Stimulated activated CD8-positive, alpha-beta memory T cell treated with anti-CD3 and anti-CD28 coated beads, Interleukin-12 subunit alpha, Interleukin-12 subunit beta, amount 100 ng/mL, for 24 hours (primary cell): Measurements from ENCODE around the gene IKBKE.

Source experiments
- DNase-seq: peaks from one replicate; pipeline ENCODE4 v3.0.0-alpha.2; 2020; ENCODE audit errors: extremely low read depth

The IKBKE gene

GRCh38 chr1:206512058-206512850 lies 42.0 kb downstream of the IKBKE start:
- no peak for DNase-seq

DNA sequence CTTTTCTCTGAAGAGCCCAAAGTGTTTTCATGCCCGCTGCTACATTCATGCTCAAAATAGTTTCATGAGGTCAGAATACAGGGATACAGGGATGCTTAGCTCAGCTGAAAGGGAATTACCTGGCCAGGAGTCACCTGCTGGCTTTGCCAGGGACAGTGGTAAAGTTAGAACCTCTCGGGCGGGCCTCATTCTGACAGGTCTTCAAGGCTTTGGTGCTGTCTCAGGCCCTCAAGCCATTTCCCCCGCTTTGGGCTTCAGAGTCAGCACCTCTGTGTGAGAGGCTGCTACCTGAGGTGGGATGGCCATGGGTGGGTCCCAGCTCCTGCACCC lies 42.5 kb downstream of the IKBKE start:
- DNase-seq, result no peak

- DNase-seq, result no peak
Measured at GRCh38 chr1:206513312-206514111, 43.2 kb downstream of the IKBKE start.

DNA sequence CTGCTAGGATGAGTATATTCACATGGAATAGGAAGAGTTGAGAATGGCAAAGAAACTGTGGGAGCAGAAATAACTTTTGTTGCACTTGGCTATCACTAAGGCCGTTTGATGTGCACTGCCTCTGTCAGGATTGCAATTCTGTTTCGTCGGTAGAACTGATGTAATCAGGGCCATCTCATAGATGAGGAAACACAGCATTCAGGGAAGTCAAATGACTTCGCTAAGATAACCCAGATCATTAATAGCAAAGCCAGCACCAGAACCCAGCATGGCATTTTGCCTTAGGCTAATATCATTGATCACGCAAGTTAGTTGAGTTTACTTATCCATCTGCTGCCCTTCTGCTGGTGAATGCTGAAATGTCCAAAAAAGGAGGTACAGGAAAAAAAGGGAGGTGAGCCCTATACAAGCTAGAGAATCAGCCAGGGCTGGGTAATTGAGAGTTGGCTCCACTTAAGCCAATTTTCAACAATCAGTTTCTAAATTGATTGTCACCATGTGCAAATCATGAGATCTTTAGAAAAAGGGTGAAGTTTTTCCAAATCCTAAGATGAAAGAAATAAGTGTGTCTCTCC lies 44.6 kb downstream of the IKBKE start:
- no peak for DNase-seq

DNA sequence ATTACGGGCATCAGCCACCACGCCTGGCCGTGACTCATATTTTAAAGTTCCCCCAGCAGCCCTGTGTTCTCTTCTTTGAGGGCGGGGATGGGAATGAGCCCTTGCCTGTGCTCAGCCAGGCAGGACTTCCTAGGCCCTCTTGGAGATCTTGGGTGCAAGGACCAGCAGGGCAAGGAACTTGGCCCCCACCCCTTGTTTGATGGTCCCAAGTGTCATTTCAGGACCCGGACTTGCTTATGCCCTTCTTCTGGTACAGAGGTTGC lies 46.4 kb downstream of the IKBKE start:
- no peak for DNase-seq

- DNase-seq, result no peak
Measured at GRCh38 chr1:206517784-206518183, 47.5 kb downstream of the IKBKE start.

DNA sequence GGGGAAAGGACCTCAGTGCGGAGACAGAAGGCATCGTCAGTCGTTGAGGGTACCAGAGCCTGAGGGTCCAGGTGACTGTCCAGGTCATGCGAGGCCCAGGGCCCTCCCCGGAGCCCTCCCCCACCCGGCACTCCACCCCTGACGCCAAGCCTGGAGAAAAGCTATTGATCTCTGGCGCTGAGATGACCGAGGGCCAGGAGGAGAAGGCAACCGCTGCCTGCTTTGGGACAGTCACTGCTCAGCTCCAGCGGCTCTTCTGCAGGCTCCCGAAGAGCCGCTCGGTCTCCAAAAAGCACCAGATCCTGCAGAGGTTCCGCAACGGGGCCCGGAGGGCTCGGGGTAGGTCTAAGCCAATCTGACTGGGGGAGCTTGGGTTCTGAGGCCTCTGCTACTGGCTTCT lies 47.9 kb downstream of the IKBKE start:
- no peak for DNase-seq

GRCh38 chr1:206518743-206519142 lies 48.5 kb downstream of the IKBKE start:
- DNase-seq, result no peak

DNA sequence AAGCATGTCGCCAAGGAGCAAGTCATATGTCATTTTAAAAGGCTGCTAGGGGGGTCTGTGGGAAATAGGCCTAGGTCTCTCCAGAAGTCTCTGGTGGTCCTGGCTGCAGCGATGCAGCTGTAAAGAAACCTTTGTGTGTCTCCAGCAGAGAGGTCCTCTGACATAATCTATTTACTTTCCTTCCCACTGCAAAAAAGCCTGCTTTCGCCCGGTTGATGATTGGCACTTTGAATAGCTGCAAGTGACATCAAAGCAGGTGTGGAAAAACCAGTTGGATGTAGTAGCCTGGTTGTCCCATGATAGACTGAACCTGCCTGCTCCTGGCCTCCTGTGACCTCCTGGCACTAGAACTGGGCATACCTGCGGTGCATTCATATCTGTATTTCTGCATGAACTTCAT lies 50.9 kb downstream of the IKBKE start:
- no peak for DNase-seq

DNA sequence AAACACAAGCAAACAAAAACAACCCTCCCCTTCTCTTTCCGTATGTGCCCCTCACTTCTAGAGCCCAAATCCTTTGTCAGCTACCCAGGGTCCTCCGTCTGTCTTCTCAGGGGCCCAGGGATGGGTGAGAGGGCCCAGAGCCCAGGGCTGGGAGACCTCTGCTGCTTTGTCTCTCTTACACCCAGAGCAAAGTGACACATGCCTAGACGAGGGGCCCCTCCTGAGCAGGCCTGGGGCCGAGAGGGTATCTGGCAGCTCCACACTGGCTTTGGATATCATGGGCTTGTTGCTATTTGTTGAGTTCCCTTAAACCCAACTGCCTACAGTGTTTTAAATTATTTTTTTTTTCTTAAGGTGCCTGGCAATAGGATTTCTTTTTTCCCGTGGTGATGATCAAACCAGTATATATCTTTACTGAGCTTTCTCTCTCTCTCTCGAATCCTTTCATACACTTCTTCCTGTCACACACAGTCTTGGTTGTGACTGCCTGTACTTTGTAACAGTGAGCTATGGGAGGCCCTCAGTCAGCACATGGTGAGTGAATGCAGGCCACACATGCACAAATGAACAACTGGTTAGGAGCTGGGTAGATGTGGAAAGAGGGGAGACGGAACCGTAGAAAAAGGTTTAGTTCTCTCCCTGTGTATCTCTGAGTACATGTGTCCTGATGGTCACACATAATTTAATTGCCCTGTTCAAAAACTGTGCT lies 51.6 kb downstream of the IKBKE start:
- no peak for DNase-seq

GRCh38 chr1:206524739-206525364 lies 54.6 kb downstream of the IKBKE start:
- no peak for DNase-seq

DNA sequence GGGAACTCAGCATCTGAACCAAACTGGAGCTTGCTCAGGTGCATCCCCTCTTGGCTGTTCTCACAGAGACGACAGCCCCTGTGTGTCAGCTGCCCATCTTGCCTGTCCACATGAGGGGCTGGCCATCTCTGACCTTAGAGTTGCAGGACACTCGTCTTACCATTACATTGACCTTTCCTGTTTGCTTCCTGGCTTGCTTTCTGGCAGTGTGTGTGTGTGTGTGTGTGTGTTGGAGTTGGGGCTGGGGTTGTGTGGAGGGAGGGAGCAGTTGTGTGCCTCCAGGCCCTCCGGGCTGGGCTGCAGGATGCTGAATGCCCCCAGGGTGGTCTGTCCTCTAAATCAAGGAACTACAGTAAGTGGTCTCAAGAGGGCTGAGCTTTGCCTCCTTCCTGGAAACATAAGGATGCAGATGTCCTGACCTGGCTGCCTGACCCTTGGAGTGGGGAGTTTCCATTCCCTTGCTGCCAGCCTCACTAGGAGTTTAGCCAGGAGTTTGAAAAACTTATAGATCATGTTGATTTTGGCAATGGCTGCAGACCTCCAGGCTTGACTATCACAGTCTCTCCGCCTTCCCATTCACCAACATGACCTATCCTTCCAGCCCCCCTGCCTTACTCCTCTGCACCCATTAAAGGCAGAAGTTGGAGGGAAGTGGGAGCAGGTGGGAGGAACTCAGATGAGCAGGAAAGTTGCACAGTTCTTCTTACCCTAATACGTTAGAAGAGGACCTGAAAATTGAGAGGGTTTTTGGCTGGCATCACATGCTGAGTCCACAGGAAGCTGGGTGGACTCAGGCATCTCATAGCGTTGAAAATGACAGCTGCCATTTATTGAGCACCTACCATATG lies 56.0 kb downstream of the IKBKE start:
- no peak for DNase-seq

DNA sequence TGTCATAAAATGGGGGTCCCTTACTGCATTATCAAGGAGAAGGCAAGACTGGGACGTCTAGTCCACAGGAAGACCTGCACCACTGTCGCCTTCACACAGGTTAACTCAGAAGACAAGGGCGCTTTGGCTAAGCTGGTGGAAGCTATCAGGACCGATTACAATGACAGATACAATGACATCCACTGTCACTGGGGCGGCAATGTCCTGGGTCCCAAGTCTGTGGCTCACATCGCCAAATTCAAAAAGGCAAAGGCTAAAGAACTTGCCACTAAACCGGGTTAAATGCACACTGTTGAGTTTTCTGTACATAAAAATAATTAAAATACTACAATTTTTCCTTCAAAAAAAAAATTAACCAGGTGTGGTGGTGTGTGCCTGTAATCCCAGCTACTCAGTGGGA lies 59.1 kb downstream of the IKBKE start:
- no peak for DNase-seq

- no peak for DNase-seq
Measured at GRCh38 chr1:206532368-206532767, 62.1 kb downstream of the IKBKE start.

DNA sequence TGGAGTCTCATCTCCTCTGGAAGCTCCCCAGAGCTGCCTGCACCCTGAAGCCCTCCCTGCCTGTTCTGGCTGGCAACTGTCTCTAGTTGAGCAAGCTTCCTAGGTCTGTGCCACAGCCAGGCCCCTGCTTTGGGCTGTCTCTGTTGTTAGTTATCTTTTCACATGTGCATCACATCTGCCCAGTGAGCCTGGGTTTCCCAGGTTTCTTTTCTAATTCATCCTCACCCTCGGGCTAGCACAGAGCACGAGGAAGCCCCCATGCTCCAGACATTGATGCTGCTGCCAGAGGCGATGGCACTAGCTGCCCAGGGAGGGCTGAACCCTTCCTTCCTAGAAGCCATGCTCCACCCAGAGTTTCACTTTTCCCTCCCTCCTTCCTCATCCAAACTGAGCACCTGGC lies 64.3 kb downstream of the IKBKE start:
- no peak for DNase-seq

- DNase-seq, result no peak
Measured at GRCh38 chr1:206535853-206536188, 65.5 kb downstream of the IKBKE start.

- no peak for DNase-seq
Measured at GRCh38 chr1:206537141-206537540, 66.9 kb downstream of the IKBKE start.

- DNase-seq, result no peak
Measured at GRCh38 chr1:206538086-206538770, 68.0 kb downstream of the IKBKE start.

- DNase-seq, result no peak
Measured at GRCh38 chr1:206538901-206539640, 68.8 kb downstream of the IKBKE start.
